Ishikawa (cell line): ENCODE results near the gene INMT.

Experiments used
- CEBPB ChIP-seq: IDR thresholded peaks from 2 replicates; pipeline ENCODE4 v1.6.1; 2012
- CREB1 ChIP-seq: IDR thresholded peaks from 2 replicates; pipeline ENCODE4 v1.6.1; 2012; ENCODE audit warnings: low read depth
- EGR1 ChIP-seq: IDR thresholded peaks from 2 replicates; pipeline ENCODE4 v1.6.1; 2012
- EP300 ChIP-seq: IDR thresholded peaks from 2 replicates; pipeline ENCODE4 v1.6.1; 2012; ENCODE audit warnings: borderline replicate concordance
- FOXM1 ChIP-seq: IDR thresholded peaks from 2 replicates; pipeline ENCODE4 v1.6.1; 2012; ENCODE audit warnings: low read depth, borderline replicate concordance
- NFIC ChIP-seq: IDR thresholded peaks from 2 replicates; pipeline ENCODE4 v1.6.1; 2012
- RAD21 ChIP-seq: IDR thresholded peaks from 2 replicates; pipeline ENCODE4 v1.6.1; 2012; ENCODE audit warnings: low read depth
- TAF1 ChIP-seq: IDR thresholded peaks from 2 replicates; pipeline ENCODE4 v1.6.1; 2012; ENCODE audit warnings: low read depth, mild to moderate bottlenecking
- TCF12 ChIP-seq: IDR thresholded peaks from 2 replicates; pipeline ENCODE4 v1.6.1; 2012; ENCODE audit warnings: low read depth
- TEAD4 ChIP-seq: IDR thresholded peaks from 2 replicates; pipeline ENCODE4 v1.6.1; 2012
- YY1 ChIP-seq: IDR thresholded peaks from 2 replicates; pipeline ENCODE4 v1.6.1; 2012; ENCODE audit warnings: low read depth
- ZBTB7A ChIP-seq: IDR thresholded peaks from 2 replicates; pipeline ENCODE4 v1.6.1; 2012; ENCODE audit warnings: low read depth
- TF ChIP-seq, protein P1 (sequence below): IDR thresholded peaks from 2 replicates; pipeline ENCODE4 v1.6.1; 2012
- TF ChIP-seq, protein P2 (sequence below): IDR thresholded peaks from 2 replicates; pipeline ENCODE4 v1.6.1; 2012
- TF ChIP-seq, protein P3 (sequence below): IDR thresholded peaks from 2 replicates; pipeline ENCODE4 v1.6.1; 2012; ENCODE audit warnings: low read depth, mild to moderate bottlenecking

INMT gene

DNA sequence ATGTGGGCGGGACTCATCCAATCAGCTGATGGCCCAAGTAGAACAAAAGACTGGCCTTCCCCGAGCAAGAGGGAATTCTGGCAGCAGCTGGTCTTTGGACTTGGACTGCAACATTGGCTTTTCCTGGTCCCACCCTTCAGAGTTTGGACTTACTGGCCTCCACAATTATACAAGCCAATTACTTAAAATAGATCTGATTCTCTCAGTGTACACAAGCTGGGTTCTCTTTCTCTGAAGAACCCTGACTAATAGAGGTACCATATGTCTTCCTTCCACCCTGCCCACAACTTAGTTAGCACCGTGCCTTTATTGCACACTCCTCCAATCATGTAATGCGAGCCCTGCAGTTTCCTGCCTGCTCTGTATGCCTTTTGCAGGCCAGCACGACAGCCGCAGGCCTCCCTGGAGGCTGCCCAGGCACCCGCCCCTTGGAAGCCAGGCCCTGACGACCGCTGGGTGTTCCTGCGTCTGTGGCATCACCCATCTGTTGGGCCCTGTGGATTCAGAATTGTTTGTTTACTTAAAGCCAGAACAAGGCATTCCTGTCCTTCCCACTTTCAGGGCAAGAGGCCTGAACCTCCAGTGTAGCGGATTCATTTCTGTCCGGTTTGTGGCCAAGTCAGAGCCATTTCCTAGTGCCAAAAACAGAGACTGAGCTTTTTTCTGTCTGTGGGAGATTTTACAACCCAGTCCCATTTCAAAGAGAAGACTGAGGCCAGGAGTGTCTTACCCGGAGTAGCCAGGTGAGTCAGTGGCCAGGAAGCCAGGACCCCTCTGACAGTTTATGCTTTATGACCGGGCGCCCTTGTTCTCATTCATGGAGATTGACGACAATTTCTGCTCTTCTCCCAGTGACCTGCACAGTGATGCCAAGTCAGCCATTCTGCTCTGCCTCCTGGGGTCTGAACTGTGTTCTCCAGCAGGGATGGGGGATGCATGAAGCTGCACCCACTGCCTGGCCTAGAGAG lies 968 bp upstream of the INMT start:
- TF ChIP-seq TAF1 (no peak), EGR1 (no peak), RAD21 (no peak), ZBTB7A (no peak), CEBPB (no peak), YY1 (no peak), FOXM1 (no peak), EP300 (no peak), TCF12 (no peak), NFIC (no peak), TEAD4 (no peak), CREB1 (no peak)
- TF ChIP-seq, protein P1, sequence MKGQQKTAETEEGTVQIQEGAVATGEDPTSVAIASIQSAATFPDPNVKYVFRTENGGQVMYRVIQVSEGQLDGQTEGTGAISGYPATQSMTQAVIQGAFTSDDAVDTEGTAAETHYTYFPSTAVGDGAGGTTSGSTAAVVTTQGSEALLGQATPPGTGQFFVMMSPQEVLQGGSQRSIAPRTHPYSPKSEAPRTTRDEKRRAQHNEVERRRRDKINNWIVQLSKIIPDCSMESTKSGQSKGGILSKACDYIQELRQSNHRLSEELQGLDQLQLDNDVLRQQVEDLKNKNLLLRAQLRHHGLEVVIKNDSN, result no peak
- TF ChIP-seq, protein P2, sequence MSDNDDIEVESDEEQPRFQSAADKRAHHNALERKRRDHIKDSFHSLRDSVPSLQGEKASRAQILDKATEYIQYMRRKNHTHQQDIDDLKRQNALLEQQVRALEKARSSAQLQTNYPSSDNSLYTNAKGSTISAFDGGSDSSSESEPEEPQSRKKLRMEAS, result no peak
- TF ChIP-seq, protein P3, sequence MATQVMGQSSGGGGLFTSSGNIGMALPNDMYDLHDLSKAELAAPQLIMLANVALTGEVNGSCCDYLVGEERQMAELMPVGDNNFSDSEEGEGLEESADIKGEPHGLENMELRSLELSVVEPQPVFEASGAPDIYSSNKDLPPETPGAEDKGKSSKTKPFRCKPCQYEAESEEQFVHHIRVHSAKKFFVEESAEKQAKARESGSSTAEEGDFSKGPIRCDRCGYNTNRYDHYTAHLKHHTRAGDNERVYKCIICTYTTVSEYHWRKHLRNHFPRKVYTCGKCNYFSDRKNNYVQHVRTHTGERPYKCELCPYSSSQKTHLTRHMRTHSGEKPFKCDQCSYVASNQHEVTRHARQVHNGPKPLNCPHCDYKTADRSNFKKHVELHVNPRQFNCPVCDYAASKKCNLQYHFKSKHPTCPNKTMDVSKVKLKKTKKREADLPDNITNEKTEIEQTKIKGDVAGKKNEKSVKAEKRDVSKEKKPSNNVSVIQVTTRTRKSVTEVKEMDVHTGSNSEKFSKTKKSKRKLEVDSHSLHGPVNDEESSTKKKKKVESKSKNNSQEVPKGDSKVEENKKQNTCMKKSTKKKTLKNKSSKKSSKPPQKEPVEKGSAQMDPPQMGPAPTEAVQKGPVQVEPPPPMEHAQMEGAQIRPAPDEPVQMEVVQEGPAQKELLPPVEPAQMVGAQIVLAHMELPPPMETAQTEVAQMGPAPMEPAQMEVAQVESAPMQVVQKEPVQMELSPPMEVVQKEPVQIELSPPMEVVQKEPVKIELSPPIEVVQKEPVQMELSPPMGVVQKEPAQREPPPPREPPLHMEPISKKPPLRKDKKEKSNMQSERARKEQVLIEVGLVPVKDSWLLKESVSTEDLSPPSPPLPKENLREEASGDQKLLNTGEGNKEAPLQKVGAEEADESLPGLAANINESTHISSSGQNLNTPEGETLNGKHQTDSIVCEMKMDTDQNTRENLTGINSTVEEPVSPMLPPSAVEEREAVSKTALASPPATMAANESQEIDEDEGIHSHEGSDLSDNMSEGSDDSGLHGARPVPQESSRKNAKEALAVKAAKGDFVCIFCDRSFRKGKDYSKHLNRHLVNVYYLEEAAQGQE, result no peak

DNA sequence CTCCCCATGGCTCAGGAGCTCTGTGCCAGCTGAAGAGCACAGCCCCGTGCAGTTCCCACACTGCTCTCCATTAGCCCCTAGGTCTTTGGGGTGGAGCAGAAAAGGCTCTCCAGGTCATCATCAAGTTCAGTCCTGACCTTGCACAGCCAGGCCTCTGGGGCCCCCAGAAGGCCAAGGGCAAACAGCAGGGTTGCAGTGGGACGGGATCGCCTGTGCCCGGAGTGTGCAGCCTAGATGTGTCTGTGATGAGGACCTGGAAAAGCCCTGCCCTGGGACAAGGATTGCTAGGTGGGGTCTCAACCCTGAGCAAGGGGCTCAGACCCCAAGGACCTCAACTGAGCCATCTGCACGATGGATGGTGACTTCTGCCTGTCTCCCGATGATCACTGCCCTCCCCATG lies 549 bp downstream of the INMT start:
- TF ChIP-seq CREB1 (no peak), YY1 (no peak), EGR1 (no peak), RAD21 (no peak)

DNA sequence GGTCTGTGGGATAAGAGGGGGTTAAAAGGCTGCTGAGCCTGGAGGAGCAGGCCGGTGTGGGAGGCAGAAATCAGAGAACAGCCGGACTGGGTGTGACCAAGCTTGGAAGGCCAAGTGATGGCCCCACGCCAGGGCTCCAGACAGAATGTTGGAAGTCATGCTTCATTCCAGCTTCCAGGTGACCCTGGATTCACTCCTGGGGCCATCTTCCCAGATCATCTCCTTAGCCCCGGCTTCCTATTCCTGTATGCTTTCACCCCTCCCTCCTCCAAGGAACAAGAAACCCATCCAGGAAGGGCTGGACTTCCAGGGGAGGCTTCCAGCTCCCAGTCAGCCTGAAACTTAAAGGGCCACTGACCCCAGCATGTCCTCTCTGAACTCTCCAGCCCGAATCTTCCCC lies 1.0 kb downstream of the INMT start:
- TF ChIP-seq EP300 (no peak), ZBTB7A (no peak), CREB1 (no peak), YY1 (no peak), EGR1 (no peak), TEAD4 (no peak), CEBPB (no peak), FOXM1 (no peak), TCF12 (no peak), RAD21 (no peak), NFIC (no peak)
- TF ChIP-seq, protein P3, result no peak
- TF ChIP-seq, protein P2, result no peak
- TF ChIP-seq, protein P1, result no peak

DNA sequence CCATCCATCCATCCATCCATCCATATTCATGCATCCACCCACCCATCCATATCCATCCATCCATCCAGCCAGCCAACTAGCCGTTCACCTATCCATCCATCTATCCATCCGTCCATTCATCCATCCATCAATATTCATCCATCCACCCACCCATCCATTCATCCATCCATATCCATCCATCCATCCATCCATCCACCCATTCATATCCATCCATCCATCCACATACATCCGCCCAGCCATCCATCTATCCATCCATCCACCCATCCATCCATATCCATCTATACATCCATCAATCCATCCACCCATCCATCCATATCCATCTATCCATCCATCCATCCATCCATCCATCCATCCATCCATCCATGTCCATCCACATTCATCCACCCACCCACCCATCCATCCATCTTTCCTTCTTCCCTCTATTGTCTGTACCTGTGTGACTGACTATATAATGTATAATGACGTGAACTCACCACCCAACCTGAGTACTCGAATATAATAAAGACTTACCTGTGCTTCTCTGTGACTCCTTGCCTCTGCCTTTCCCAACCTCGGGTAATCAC lies 2.5 kb downstream of the INMT start:
- no peak for TF ChIP-seq FOXM1

DNA sequence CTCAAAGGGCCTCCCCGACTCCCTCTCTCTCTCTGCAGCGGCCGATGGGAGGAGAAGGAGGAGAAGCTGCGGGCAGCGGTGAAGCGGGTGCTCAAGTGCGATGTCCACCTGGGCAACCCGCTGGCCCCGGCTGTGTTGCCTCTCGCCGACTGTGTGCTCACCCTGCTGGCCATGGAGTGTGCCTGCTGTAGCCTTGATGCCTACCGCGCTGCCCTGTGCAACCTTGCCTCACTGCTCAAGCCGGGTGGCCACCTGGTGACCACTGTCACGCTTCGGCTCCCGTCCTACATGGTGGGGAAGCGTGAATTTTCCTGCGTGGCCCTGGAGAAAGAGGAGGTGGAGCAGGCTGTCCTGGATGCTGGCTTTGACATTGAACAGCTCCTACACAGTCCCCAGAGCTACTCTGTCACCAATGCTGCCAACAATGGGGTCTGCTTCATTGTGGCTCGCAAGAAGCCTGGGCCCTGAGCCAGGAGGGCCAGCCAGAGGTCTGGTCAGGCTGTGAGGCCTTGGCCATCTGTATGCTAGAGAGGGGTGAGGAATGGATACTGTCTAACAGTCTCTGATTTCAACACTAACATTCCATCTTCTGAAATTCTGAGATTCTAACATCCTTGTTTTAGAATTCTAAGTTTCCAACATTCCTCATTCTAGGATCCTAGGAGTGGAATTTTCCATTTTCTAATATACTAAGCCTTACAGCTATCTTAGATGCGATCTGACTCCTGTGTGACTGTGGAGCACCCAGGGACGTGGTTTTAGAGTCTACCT lies 3.6 kb downstream of the INMT start:
- TF ChIP-seq, protein P2, result peak; percentile 19; the same call in 1 of the 2 replicates
- TF ChIP-seq CREB1, result no peak
